Loucy (cell line): ENCODE results near the gene FTO.

Experiments used
- H2AFZ ChIP-seq: fragments of 200-600 bp; sonication (generic); 2 replicates; pipeline ENCODE4 v1.6.0; 2016; ENCODE audit warnings: antibody characterized with exemption, mild to moderate bottlenecking, low read length, moderate library complexity
- H3F3A ChIP-seq: fragments of 200-600 bp; 2 replicates; pipeline ENCODE4 v1.6.0; 2016; ENCODE audit warnings: antibody characterized with exemption, low read depth, mild to moderate bottlenecking
- H3K27me3 ChIP-seq: fragments of 200-600 bp; sonication (generic); 2 replicates; pipeline ENCODE4 v1.6.1; 2014; ENCODE audit warnings: low read length, mild to moderate bottlenecking; ENCODE audit not compliant: insufficient read depth, poor library complexity, severe bottlenecking
- H3K36me3 ChIP-seq: fragments of 200-600 bp; sonication (generic); 2 replicates; pipeline ENCODE4 v1.6.1; 2016; ENCODE audit warnings: low read length; ENCODE audit not compliant: insufficient read depth
- H3K4me1 ChIP-seq: fragments of 200-600 bp; sonication (generic); 2 replicates; pipeline ENCODE4 v1.5.1; 2014; ENCODE audit warnings: low read length, mild to moderate bottlenecking; ENCODE audit not compliant: insufficient read depth, poor library complexity, severe bottlenecking
- H3K4me2 ChIP-seq: fragments of 200-600 bp; sonication (generic); 2 replicates; pipeline ENCODE4 v1.6.0; 2014; ENCODE audit warnings: antibody characterized with exemption, low read length, low read depth, mild to moderate bottlenecking; ENCODE audit not compliant: poor library complexity, severe bottlenecking
- H3K4me3 ChIP-seq: fragments of 200-600 bp; sonication (generic); 2 replicates; pipeline ENCODE4 v1.5.1; 2014; ENCODE audit warnings: low read length, mild to moderate bottlenecking, mixed read lengths; ENCODE audit not compliant: poor library complexity, severe bottlenecking
- H3K79me2 ChIP-seq: fragments of 200-600 bp; sonication (generic); 2 replicates; pipeline ENCODE4 v1.6.1; 2014; ENCODE audit warnings: low read length; ENCODE audit not compliant: insufficient read depth
- H3K9ac ChIP-seq: fragments of 200-600 bp; sonication (generic); 2 replicates; pipeline ENCODE4 v1.6.0; 2014; ENCODE audit warnings: mild to moderate bottlenecking, low read depth, low read length, moderate library complexity; ENCODE audit not compliant: poor library complexity, severe bottlenecking
- H3K9me2 ChIP-seq: fragments of 200-600 bp; sonication (generic); replicated peaks from 2 replicates; pipeline ENCODE4 v1.6.1; 2016; ENCODE audit warnings: low read depth, low read length, mixed read lengths
- H3K9me3 ChIP-seq: fragments of 200-600 bp; sonication (generic); 2 replicates; pipeline ENCODE4 v1.6.1; 2014; ENCODE audit warnings: mild to moderate bottlenecking, antibody characterized with exemption, low read length, low read depth; ENCODE audit not compliant: insufficient read depth
- H4K20me1 ChIP-seq: fragments of 200-600 bp; sonication (generic); 2 replicates; pipeline ENCODE4 v1.6.0; 2014; ENCODE audit warnings: antibody characterized with exemption, low read length, mild to moderate bottlenecking; ENCODE audit not compliant: insufficient read depth, poor library complexity, severe bottlenecking
- EZH2phosphoT487 ChIP-seq: fragments of 200-600 bp; IDR thresholded peaks from 2 replicates; pipeline ENCODE4 v1.6.1; 2018; ENCODE audit warnings: antibody characterized with exemption, mild to moderate bottlenecking, moderate library complexity, borderline replicate concordance
- TF ChIP-seq, protein P1 (sequence below): fragments of 200-600 bp; sonication (generic); conservative IDR thresholded peaks from 2 replicates; pipeline ENCODE4 v1.5.1; 2014; ENCODE audit warnings: mild to moderate bottlenecking, antibody characterized with exemption, low read length

The FTO gene

DNA sequence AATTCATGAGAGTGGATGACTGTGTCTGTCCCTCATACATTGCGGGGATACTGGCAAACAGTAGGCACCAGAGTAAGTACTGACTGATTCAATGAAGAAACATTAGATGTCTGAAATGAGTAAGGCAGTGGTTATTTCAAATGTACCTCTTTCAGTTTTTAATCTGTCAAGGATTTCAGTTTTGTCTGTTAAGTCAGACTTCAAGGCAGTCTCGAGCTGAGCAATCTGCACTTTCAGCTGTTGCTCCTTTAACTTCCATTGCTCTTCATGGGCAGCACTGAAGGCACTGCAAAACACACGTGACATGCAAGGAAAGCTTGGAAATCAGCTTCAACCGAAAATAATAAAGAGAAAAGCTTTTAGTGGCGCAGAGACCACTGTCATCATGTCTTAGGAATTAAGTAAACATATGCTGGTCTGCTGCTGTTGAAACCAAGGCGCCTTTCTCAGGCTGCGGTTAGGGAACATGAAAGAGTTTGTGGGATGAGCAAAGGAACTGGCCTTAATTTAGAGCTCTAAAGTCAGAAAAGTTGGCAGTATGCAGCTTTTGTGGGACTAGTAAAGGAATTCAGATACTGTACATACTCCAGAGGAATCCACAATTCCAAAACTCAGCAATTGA is 39.1 kb upstream of the FTO start:
- no peaks in the 10 kb centered on the region for H3K36me3 ChIP-seq
- no peak overlapping the region for H2AFZ ChIP-seq
- H3K9me2 ChIP-seq: no peaks in the 10 kb centered on the region
- H4K20me1 ChIP-seq: no peaks in the 10 kb centered on the region
- H3K79me2 ChIP-seq: no peaks in the 10 kb centered on the region
- H3K4me1 ChIP-seq: no peaks in the 10 kb centered on the region
- H3K9ac ChIP-seq: no peak overlapping the region
- no peak overlapping the region for H3K4me3 ChIP-seq
- no peaks in the 10 kb centered on the region for H3F3A ChIP-seq
- no peaks in the 10 kb centered on the region for H3K9me3 ChIP-seq
- no peak for TF ChIP-seq EZH2phosphoT487
- TF ChIP-seq, protein P1, sequence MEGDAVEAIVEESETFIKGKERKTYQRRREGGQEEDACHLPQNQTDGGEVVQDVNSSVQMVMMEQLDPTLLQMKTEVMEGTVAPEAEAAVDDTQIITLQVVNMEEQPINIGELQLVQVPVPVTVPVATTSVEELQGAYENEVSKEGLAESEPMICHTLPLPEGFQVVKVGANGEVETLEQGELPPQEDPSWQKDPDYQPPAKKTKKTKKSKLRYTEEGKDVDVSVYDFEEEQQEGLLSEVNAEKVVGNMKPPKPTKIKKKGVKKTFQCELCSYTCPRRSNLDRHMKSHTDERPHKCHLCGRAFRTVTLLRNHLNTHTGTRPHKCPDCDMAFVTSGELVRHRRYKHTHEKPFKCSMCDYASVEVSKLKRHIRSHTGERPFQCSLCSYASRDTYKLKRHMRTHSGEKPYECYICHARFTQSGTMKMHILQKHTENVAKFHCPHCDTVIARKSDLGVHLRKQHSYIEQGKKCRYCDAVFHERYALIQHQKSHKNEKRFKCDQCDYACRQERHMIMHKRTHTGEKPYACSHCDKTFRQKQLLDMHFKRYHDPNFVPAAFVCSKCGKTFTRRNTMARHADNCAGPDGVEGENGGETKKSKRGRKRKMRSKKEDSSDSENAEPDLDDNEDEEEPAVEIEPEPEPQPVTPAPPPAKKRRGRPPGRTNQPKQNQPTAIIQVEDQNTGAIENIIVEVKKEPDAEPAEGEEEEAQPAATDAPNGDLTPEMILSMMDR: no peak
- no peaks in the 10 kb centered on the region for H3K27me3 ChIP-seq
- no peak overlapping the region for H3K4me2 ChIP-seq

DNA sequence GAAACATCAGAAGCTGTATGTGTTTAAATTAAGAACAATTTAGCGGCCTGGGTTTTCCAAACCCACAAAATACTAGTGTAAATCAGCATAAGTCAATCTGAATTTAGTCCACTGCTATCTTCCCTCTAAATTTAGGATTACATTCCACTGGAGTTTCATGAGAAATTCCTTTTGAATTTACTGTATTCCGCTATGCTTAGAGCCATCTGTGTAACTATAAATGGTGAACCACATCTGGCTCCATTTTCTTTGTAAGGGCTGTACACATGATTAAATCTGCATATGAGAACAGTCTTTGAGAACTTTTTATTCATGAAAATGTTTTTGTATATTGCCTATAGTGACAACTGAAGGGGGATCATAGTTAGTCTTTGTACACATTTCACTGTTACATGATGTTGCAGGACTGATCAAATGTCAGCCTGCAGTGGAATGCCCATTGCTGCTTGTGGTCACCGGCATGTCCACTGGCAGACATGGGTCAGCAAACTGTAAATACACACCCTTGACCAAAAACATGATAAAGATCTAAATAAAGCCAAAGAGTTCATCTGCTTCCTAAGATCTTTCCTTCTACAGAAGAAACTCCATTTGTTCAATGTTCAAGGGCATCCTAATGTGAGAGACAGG is 37.1 kb upstream of the FTO start:
- no peaks in the 10 kb centered on the region for H3K4me1 ChIP-seq
- H3K27me3 ChIP-seq: no peaks in the 10 kb centered on the region
- TF ChIP-seq EZH2phosphoT487: no peak
- TF ChIP-seq, protein P1: no peak
- H2AFZ ChIP-seq: no peak overlapping the region
- H4K20me1 ChIP-seq: no peaks in the 10 kb centered on the region
- H3K9ac ChIP-seq: no peak overlapping the region
- no peaks in the 10 kb centered on the region for H3K79me2 ChIP-seq
- H3K4me3 ChIP-seq: no peak overlapping the region
- H3F3A ChIP-seq: no peaks in the 10 kb centered on the region
- no peaks in the 10 kb centered on the region for H3K9me2 ChIP-seq
- H3K36me3 ChIP-seq: no peaks in the 10 kb centered on the region
- no peak overlapping the region for H3K4me2 ChIP-seq
- no peaks in the 10 kb centered on the region for H3K9me3 ChIP-seq

DNA sequence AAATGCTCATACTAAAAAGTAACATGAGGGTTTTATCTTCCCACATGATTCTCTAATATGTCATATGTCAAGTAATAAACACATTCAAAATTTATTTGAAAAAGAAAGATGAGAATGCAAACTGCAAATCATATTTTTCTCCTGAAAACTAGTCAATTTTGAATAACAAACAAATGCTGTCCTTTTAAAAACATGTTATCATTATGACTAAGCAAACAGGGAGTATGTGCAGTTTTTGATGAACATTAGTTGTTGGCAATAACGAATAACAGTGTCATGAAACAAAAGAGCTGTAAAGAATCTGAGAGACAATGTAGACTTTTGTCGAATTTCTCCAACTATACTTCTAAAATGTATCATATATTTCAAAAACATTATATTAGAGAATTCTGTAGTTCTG is 35.1 kb upstream of the FTO start:
- Histone ChIP-seq H3K4me2 (no peak overlapping the region), H3K9ac (no peak overlapping the region), H4K20me1 (no peaks in the 10 kb centered on the region), H3K4me1 (no peaks in the 10 kb centered on the region), H3K27me3 (no peaks in the 10 kb centered on the region), H3K9me2 (no peaks in the 10 kb centered on the region), H3K9me3 (no peaks in the 10 kb centered on the region), H3F3A (no peaks in the 10 kb centered on the region), H3K4me3 (no peak overlapping the region), H2AFZ (no peak overlapping the region), H3K36me3 (no peaks in the 10 kb centered on the region), H3K79me2 (no peaks in the 10 kb centered on the region)
- TF ChIP-seq, protein P1: no peak
- TF ChIP-seq EZH2phosphoT487: no peak
